SH-SY5Y (cell line): ENCODE data around the gene COTL1.

ENCODE experiments used
- GATA2 ChIP-seq: IDR thresholded peaks from 2 replicates; pipeline ENCODE4 v1.6.1; 2011; ENCODE audit warnings: mild to moderate bottlenecking, low read depth, low read length
- GATA3 ChIP-seq: IDR thresholded peaks from 2 replicates; pipeline ENCODE4 v1.6.1; 2011; ENCODE audit warnings: low read depth, mild to moderate bottlenecking, low read length, moderate library complexity

DNA sequence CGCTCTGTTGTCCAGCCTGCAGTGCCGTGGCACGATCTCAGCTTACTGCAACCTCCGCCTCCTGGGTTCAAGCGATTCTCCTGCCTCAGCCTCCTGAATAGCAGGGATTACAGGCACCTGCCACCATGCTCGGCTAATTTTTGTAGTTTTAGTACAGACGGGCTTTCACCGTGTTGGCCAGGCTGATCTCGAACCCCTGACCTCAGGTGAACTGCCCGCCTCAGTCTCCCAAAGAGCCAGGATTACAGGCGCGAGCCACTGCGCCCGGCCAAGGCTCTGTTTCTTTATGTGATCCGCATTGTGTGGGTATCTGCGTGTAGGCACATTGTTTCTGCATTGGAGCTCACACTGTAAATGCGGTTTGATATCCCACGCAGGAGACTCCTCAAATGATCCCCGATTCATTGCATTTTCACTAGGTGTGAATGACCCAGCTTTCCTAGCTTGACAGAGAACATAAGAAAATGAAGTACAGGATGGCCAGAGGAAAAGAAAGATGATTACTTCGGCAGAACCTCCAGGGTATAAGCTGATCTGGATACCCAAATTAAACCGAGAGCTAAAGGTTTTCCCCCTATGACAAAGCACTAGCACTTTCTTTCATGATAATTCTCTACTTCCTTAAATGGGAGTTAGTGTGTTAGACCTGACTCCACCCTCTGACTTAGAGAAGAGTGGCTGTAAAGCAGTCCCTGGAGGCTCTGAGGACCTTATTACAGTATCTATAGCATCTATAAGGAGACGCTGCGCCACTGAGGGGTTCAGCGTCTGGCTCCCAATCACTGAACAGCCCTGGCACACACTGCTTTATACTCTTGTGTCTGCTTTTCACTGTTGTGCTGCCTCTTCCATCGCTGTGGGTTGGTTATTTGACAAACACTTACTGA lies 17.3 kb downstream of the COTL1 start:
- TF ChIP-seq GATA2 (no peak), GATA3 (no peak)
